Endothelial cell of umbilical vein (primary cell): ENCODE data around the gene LCAT. TPM values are rescaled to one million over a fixed set of nuclear protein-coding genes. Genes with fewer than 3 reads are reported as not detected.

Experiments used
- BruUV-seq: library from RNA; stranded (reverse); fragments of 400-500 nt; replicated peaks from 2 replicates; lab custom pipeline; 2021; lab: Mats Ljungman, UMichigan
- CTCF ChIA-PET: fragments of 300-600, 350-600 bp; sonication (Branson Sonifier 250); formaldehyde crosslinking; loops from one replicate; lab custom pipeline; 2021; ENCODE audit warnings: antibody characterized with exemption, inconsistent platforms; lab: Charles Lee
- POLR2A ChIA-PET: fragments of 300-600, 350-600 bp; sonication (Branson Sonifier 250); formaldehyde crosslinking; loops from one replicate; lab custom pipeline; 2021; ENCODE audit warnings: antibody characterized with exemption, inconsistent platforms; lab: Charles Lee
- DNase-seq: peaks from one replicate; pipeline ENCODE4 v3.0.0-alpha.2; 2011; ENCODE audit warnings: low read depth, low spot score
- FAIRE-seq: peaks from 2 replicates; lab custom pipeline; 2011; peaks lifted over from hg19 to GRCh38; lab: Jason Lieb, UNC
- H2AFZ ChIP-seq: 2 replicates; pipeline ENCODE4 v1.6.0; 2012; ENCODE audit warnings: low read depth, low read length, control low read depth, inconsistent platforms
- H3K27ac ChIP-seq: 2 replicates; pipeline ENCODE4 v1.5.1; 2011; ENCODE audit warnings: low read depth, mild to moderate bottlenecking, control low read depth, low read length, moderate library complexity; ENCODE audit not compliant: insufficient read depth
- H3K27me3 ChIP-seq, 2 experiments: 2 replicates each; pipeline versions ENCODE4 v1.6.0 to v1.6.1; 2011; ENCODE audit warnings: low read length in 2 of 2, mixed read lengths in 1 of 2; ENCODE audit not compliant: control insufficient read depth in 2 of 2, insufficient read depth in 2 of 2
- H3K36me3 ChIP-seq, 2 experiments: 2 replicates in 1 of 2; 3 replicates in 1 of 2; pipeline ENCODE4 v1.5.1; 2011; ENCODE audit warnings: low read length in 2 of 2, mild to moderate bottlenecking in 1 of 2, moderate library complexity in 1 of 2; ENCODE audit not compliant: control insufficient read depth in 2 of 2, insufficient read depth in 2 of 2; ENCODE audit errors: extremely low read depth in 1 of 2
- H3K4me1 ChIP-seq: 3 replicates; pipeline ENCODE4 v1.5.1; 2011; ENCODE audit warnings: mild to moderate bottlenecking, low read length; ENCODE audit not compliant: control insufficient read depth, insufficient read depth; ENCODE audit errors: extremely low read depth
- H3K4me2 ChIP-seq: 2 replicates; pipeline ENCODE4 v1.6.1; 2011; ENCODE audit warnings: low read length, control low read depth, mixed read lengths; ENCODE audit not compliant: insufficient read depth
- H3K4me3 ChIP-seq, 3 experiments: fragments of 200-600 bp in 1 of 3; sonication (generic), shearing (Covaris generic) in 1 of 3; replicated peaks in 1 of 3; 2 replicates each; pipeline ENCODE4 v1.5.1; 2011 to 2016; ENCODE audit warnings: control low read depth in 3 of 3, low read length in 3 of 3, mild to moderate bottlenecking in 2 of 3, inconsistent platforms in 1 of 3, low read depth in 1 of 3, moderate library complexity in 1 of 3; ENCODE audit not compliant: insufficient read depth in 1 of 3
- H3K79me2 ChIP-seq: 2 replicates; pipeline ENCODE4 v1.6.0; 2012; ENCODE audit warnings: low read length, inconsistent platforms; ENCODE audit not compliant: control insufficient read depth, insufficient read depth
- H3K9ac ChIP-seq: replicated peaks from 2 replicates; pipeline ENCODE3; 2011; ENCODE audit warnings: low read length, control low read depth; ENCODE audit not compliant: insufficient read depth; ENCODE audit errors: extremely low read depth
- H3K9me1 ChIP-seq: replicated peaks from 3 replicates; pipeline ENCODE4 v1.6.0; 2011; ENCODE audit warnings: mild to moderate bottlenecking, low read length; ENCODE audit not compliant: control insufficient read depth, insufficient read depth; ENCODE audit errors: extremely low read depth
- H3K9me3 ChIP-seq: replicated peaks from 2 replicates; pipeline ENCODE4 v1.5.1; 2012; ENCODE audit warnings: low read length, inconsistent platforms; ENCODE audit not compliant: control insufficient read depth, insufficient read depth
- H4K20me1 ChIP-seq: replicated peaks from 2 replicates; pipeline ENCODE3; 2011; ENCODE audit warnings: mild to moderate bottlenecking, low read length; ENCODE audit not compliant: control insufficient read depth, insufficient read depth; ENCODE audit errors: extremely low read depth
- EZH2 ChIP-seq: IDR thresholded peaks from 2 replicates; pipeline ENCODE4 v1.6.1; 2012; ENCODE audit warnings: borderline replicate concordance, low read depth, mild to moderate bottlenecking, moderate library complexity, low read length, inconsistent platforms; ENCODE audit not compliant: severe bottlenecking
- FOS ChIP-seq: IDR thresholded peaks from 2 replicates; pipeline ENCODE4 v1.6.1; 2011; ENCODE audit warnings: mild to moderate bottlenecking, low read length, moderate library complexity, borderline replicate concordance; ENCODE audit not compliant: insufficient read depth
- GATA2 ChIP-seq: IDR thresholded peaks from 2 replicates; pipeline ENCODE4 v1.7.0; 2011; ENCODE audit warnings: low read depth, mild to moderate bottlenecking, moderate library complexity, mixed read lengths, low read length; ENCODE audit not compliant: insufficient read length, insufficient read depth
- JUN ChIP-seq: IDR thresholded peaks from 2 replicates; pipeline ENCODE4 v1.6.1; 2011; ENCODE audit warnings: borderline replicate concordance, low read depth; ENCODE audit not compliant: insufficient read length, insufficient read depth
- MYC ChIP-seq: IDR thresholded peaks from one replicate; pipeline ENCODE4 v1.6.1; 2011; ENCODE audit warnings: mild to moderate bottlenecking, low read depth, low read length
- POLR2A ChIP-seq: IDR thresholded peaks from 2 replicates; pipeline ENCODE4 v1.6.1; 2012; ENCODE audit warnings: low read depth, mild to moderate bottlenecking, control low read depth, low read length
- POLR2AphosphoS5 ChIP-seq: IDR thresholded peaks from 2 replicates; pipeline ENCODE4 v1.6.1; 2012; ENCODE audit warnings: low read depth, mild to moderate bottlenecking, control low read depth, low read length, moderate library complexity; ENCODE audit not compliant: insufficient read depth
- dilution Hi-C: fragments of 300-500 bp; cut with MboI; formaldehyde crosslinking; loops from one replicate; pipeline ENCODE4 v1.15.0; 2019; ENCODE audit warnings: low sequenced_read_pairs; ENCODE audit not compliant: extremely low pct_ligation_motif_present
- intact Hi-C: fragments of 100-400 bp; cut with micrococcal nuclease; formaldehyde crosslinking; loops from one replicate; pipeline ENCODE4 v1.10.0; 2022
- polyA plus RNA-seq, 4 experiments: library from polyadenylated mRNA; depleted of rRNA in 3 of 4; stranded (reverse) in 3 of 4; unstranded in 1 of 4; fragments of >200 nt; gene quantifications; 2 replicates each; pipeline versions ENCODE4 v1.2.1 to v1.2.3, GENCODE V29; 2011 to 2012; ENCODE audit warnings: missing spikeins in 1 of 4
- total RNA-seq: library from RNA; stranded (reverse); gene quantifications from 2 replicates; pipeline ENCODE4 v1.2.3, GENCODE V29; 2021
- TF ChIP-seq, protein P1 (sequence below), 2 donors: IDR thresholded peaks; 1 replicate in 1 of 2; 2 replicates in 1 of 2; pipeline ENCODE4 v1.5.1; 2011; ENCODE audit warnings: low read length in 2 of 2, mild to moderate bottlenecking in 2 of 2, moderate library complexity in 2 of 2, control low read depth in 1 of 2, inconsistent platforms in 1 of 2, low read depth in 1 of 2; ENCODE audit not compliant: insufficient read depth in 1 of 2; ENCODE audit errors: extremely low read depth in 1 of 2
- TF ChIP-seq, protein P2 (sequence below): IDR thresholded peaks from 2 replicates; pipeline ENCODE4 v1.6.1; 2011; ENCODE audit not compliant: insufficient read depth, insufficient read length

LCAT gene
- total and polyA plus RNA-seq, 2 donors (not counting 3 experiments of a cell fraction or from before 2014, with no cell fraction given): 22.6 to 46.1 TPM

DNA sequence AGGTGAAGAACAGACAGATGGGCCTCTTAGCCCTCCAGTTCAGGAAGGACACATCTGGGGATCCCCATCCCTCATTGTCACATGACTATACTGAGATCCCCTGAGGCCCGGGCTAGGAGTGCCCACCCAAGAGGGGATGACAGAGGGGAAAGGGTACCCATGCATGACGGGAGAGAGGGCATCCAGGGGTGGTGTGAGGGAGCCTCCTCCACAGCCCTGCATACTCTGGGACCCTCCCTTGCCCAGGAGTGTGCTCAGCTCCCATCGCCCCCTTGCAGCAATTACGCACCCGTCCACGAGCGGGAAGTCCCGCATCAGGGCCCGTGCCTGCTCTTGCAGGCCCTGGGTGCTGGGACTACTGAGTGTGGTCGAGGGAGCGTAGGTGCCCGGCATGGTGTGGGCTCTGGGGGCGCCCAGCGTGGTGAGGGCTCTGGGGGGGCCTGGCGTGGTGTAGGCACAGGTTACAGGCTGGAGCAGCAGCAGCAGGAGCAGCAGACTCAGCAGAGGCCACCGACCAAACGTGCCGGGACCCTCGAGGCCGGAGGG, 48.8 kb upstream of the LCAT start:
- BruUV-seq: no TSS peak
- no peak for FAIRE-seq
- peak overlapping the region; percentile 35 for H2AFZ ChIP-seq

More for the DNA sequence above, 48.8 kb upstream of the LCAT start:
- Histone ChIP-seq H3K27ac (no peak overlapping the region), H3K9ac (no peak overlapping the region), H3K9me3 (no peaks in the 10 kb centered on the region), H3K4me2 (no peak overlapping the region), H3K4me3 (no peak overlapping the region), H3K79me2 (no peaks in the 10 kb centered on the region), H3K36me3 (no peaks in the 10 kb centered on the region), H4K20me1 (no peaks in the 10 kb centered on the region), H3K9me1 (no peaks in the 10 kb centered on the region), H3K27me3 (no peaks in the 10 kb centered on the region), H3K4me1 (peaks cover 4% of the 10 kb centered on the region)
- dilution Hi-C loops: no loop called here
- ChIA-PET CTCF (interaction anchor here (0.9 to 2.4 kb wide), 3 partner anchors 10 to 235 kb away, joined by 3 to 52 read pairs (median 8); no protein-coding TSS in a partner anchor), POLR2A (no interaction called here)
- intact Hi-C loops: loop anchor here (1.0 kb wide), 4 partner anchors 31 to 237 kb away; partner anchors contain the start of genes DDX28 and DUS2
- no peak for DNase-seq
- TF ChIP-seq EZH2: no peak
- TF ChIP-seq, protein P1, sequence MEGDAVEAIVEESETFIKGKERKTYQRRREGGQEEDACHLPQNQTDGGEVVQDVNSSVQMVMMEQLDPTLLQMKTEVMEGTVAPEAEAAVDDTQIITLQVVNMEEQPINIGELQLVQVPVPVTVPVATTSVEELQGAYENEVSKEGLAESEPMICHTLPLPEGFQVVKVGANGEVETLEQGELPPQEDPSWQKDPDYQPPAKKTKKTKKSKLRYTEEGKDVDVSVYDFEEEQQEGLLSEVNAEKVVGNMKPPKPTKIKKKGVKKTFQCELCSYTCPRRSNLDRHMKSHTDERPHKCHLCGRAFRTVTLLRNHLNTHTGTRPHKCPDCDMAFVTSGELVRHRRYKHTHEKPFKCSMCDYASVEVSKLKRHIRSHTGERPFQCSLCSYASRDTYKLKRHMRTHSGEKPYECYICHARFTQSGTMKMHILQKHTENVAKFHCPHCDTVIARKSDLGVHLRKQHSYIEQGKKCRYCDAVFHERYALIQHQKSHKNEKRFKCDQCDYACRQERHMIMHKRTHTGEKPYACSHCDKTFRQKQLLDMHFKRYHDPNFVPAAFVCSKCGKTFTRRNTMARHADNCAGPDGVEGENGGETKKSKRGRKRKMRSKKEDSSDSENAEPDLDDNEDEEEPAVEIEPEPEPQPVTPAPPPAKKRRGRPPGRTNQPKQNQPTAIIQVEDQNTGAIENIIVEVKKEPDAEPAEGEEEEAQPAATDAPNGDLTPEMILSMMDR (IDR thresholded peaks at IDR 0.05; ENCODE audit: extremely low read depth in 1 of 2, insufficient read depth in 1 of 2, low read depth in 1 of 2, low read length in 2 of 2): no peak
- no peak for TF ChIP-seq POLR2AphosphoS5
- TF ChIP-seq, protein P2, sequence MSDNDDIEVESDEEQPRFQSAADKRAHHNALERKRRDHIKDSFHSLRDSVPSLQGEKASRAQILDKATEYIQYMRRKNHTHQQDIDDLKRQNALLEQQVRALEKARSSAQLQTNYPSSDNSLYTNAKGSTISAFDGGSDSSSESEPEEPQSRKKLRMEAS: no peak
- no peak for TF ChIP-seq MYC
- TF ChIP-seq FOS: no peak
- no peak for TF ChIP-seq GATA2
- TF ChIP-seq JUN: no peak
- no peak for TF ChIP-seq POLR2A
